KOPT-K1 (cell line): ENCODE data around the gene TRIM9.

Source experiments
- H3K27ac ChIP-seq: fragments of 200-600 bp; sonication (generic); 2 replicates; pipeline ENCODE4 v1.5.1; 2016; ENCODE audit warnings: antibody characterized with exemption, mild to moderate bottlenecking, low read depth, low read length; ENCODE audit not compliant: poor library complexity, severe bottlenecking
- H3K36me3 ChIP-seq: fragments of 200-600 bp; sonication (generic); 2 replicates; pipeline ENCODE4 v1.5.1; 2017; ENCODE audit warnings: antibody characterized with exemption, mild to moderate bottlenecking, low read length, moderate library complexity; ENCODE audit not compliant: insufficient read depth
- H3K9me3 ChIP-seq: fragments of 200-600 bp; sonication (generic); 2 replicates; pipeline ENCODE4 v1.5.1; 2017; ENCODE audit warnings: antibody characterized with exemption, low read length, mild to moderate bottlenecking; ENCODE audit not compliant: insufficient read depth, poor library complexity, severe bottlenecking

Gene TRIM9

GRCh38 chr14:50936882-50937281, 158.0 kb downstream of the TRIM9 start:
- no peaks in the 10 kb centered on the region for H3K9me3 ChIP-seq
- no peaks in the 10 kb centered on the region for H3K36me3 ChIP-seq
- H3K27ac ChIP-seq = no peak overlapping the region

GRCh38 chr14:50936016-50936340, 158.9 kb downstream of the TRIM9 start:
- no peaks in the 10 kb centered on the region for H3K36me3 ChIP-seq
- H3K27ac ChIP-seq = no peak overlapping the region

GRCh38 chr14:50935126-50936015, 159.5 kb downstream of the TRIM9 start:
- Histone ChIP-seq H3K27ac (no peak overlapping the region), H3K9me3 (no peaks in the 10 kb centered on the region), H3K36me3 (no peaks in the 10 kb centered on the region)

More at GRCh38 chr14:50936016-50936340, 158.9 kb downstream of the TRIM9 start:
- no peaks in the 10 kb centered on the region for H3K9me3 ChIP-seq

- H3K27ac ChIP-seq = no peak overlapping the region
- no peaks in the 10 kb centered on the region for H3K36me3 ChIP-seq
- H3K9me3 ChIP-seq = no peaks in the 10 kb centered on the region
Measured at GRCh38 chr14:50932592-50933495, 162.1 kb downstream of the TRIM9 start.

- no peaks in the 10 kb centered on the region for H3K9me3 ChIP-seq
- H3K27ac ChIP-seq = no peak overlapping the region
- H3K36me3 ChIP-seq = no peaks in the 10 kb centered on the region
Measured at GRCh38 chr14:50932156-50932555, 162.7 kb downstream of the TRIM9 start.

GRCh38 chr14:50931559-50931958, 163.3 kb downstream of the TRIM9 start:
- Histone ChIP-seq H3K36me3 (no peaks in the 10 kb centered on the region), H3K9me3 (no peaks in the 10 kb centered on the region), H3K27ac (no peak overlapping the region)

GRCh38 chr14:50929506-50929905, 165.4 kb downstream of the TRIM9 start:
- H3K27ac ChIP-seq = no peak overlapping the region
- H3K36me3 ChIP-seq = no peaks in the 10 kb centered on the region
- H3K9me3 ChIP-seq = no peaks in the 10 kb centered on the region

- H3K36me3 ChIP-seq = no peaks in the 10 kb centered on the region
- no peaks in the 10 kb centered on the region for H3K9me3 ChIP-seq
- H3K27ac ChIP-seq = no peak overlapping the region
Measured at GRCh38 chr14:50928002-50928635, 166.8 kb downstream of the TRIM9 start.

GRCh38 chr14:50926851-50927386, 168.0 kb downstream of the TRIM9 start:
- no peaks in the 10 kb centered on the region for H3K36me3 ChIP-seq
- no peaks in the 10 kb centered on the region for H3K9me3 ChIP-seq
- H3K27ac ChIP-seq = no peak overlapping the region
